Activated CD4-positive, CD25-positive, alpha-beta regulatory T cell treated with anti-CD3 and anti-CD28 coated beads, Interleukin-2, amount 50 U/mL, for 24 hours (primary cell): ENCODE measurements around the gene XIRP1.
A peak's percentile ranks its signal among the peaks of the same experiment; 100 is the strongest.

ENCODE experiments used
- ATAC-seq, 2 donors: fragments of 150-1000 bp; cut with Tn5 transposase; one replicate each; pipeline ENCODE4 v1.10.0; 2021; ENCODE audit warnings: mild to moderate bottlenecking in 1 of 2, moderate library complexity in 1 of 2

Gene XIRP1

GRCh38 chr3:39166134-39166710, 26.2 kb downstream of the XIRP1 start:
- peak in 1 of 2 donors; percentile 55 for ATAC-seq

- no peak for ATAC-seq
Observed at GRCh38 chr3:39165518-39165917, 26.9 kb downstream of the XIRP1 start.

GRCh38 chr3:39164414-39164813, 28.0 kb downstream of the XIRP1 start:
- no peak for ATAC-seq

GRCh38 chr3:39158148-39158715, 34.2 kb downstream of the XIRP1 start:
- no peak for ATAC-seq

GRCh38 chr3:39157359-39157758, 35.0 kb downstream of the XIRP1 start:
- ATAC-seq = no peak

- no peak for ATAC-seq
Observed at GRCh38 chr3:39156421-39156820, 36.0 kb downstream of the XIRP1 start.

GRCh38 chr3:39154280-39155021, 37.9 kb downstream of the XIRP1 start:
- ATAC-seq = no peak

- ATAC-seq = no peak
Observed at GRCh38 chr3:39153977-39154279, 38.5 kb downstream of the XIRP1 start.

GRCh38 chr3:39150803-39151631, 41.4 kb downstream of the XIRP1 start:
- no peak for ATAC-seq

- ATAC-seq = no peak
Observed at GRCh38 chr3:39150148-39150802, 42.1 kb downstream of the XIRP1 start.

GRCh38 chr3:39149498-39150147, 42.8 kb downstream of the XIRP1 start:
- no peak for ATAC-seq

GRCh38 chr3:39149059-39149455, 43.3 kb downstream of the XIRP1 start:
- no peak for ATAC-seq

- no peak for ATAC-seq
Observed at GRCh38 chr3:39148435-39149058, 43.8 kb downstream of the XIRP1 start.

GRCh38 chr3:39147711-39148434, 44.5 kb downstream of the XIRP1 start:
- ATAC-seq = no peak

- peak; percentile 70 to 72 for ATAC-seq
Observed at GRCh38 chr3:39146611-39147591, 45.5 kb downstream of the XIRP1 start.

GRCh38 chr3:39146083-39146501, 46.3 kb downstream of the XIRP1 start:
- no peak for ATAC-seq

- ATAC-seq = no peak
Observed at GRCh38 chr3:39144748-39145380, 47.5 kb downstream of the XIRP1 start.

- no peak for ATAC-seq
Observed at GRCh38 chr3:39144095-39144747, 48.2 kb downstream of the XIRP1 start.
